IMR-90 (cell line): ENCODE measurements around the gene ENO3. TPM values are rescaled to one million over a fixed set of nuclear protein-coding genes. Genes with fewer than 3 reads are reported as not detected.

ENCODE experiments used
- ATAC-seq: fragments of 200-7000 bp; cut with Tn5 transposase; 2 replicates; pipeline ENCODE4 v1.9.1; 2020; ENCODE audit warnings: low read depth, mild to moderate bottlenecking, moderate library complexity
- BruUV-seq: library from RNA; stranded (reverse); fragments of 400-500 nt; replicated peaks from 2 replicates; lab custom pipeline; 2021; lab: Mats Ljungman, UMichigan
- CTCF ChIA-PET: fragments of 300-600 bp; formaldehyde crosslinking; extraction: SDS; loops from one replicate; lab custom pipeline; 2021; ENCODE audit warnings: antibody characterized with exemption; lab: Yijun Ruan, JAX
- POLR2A ChIA-PET: fragments of 300-600 bp; sonication (Branson Sonifier 250); formaldehyde crosslinking; loops from one replicate; lab custom pipeline; 2022; ENCODE audit warnings: antibody characterized with exemption; ENCODE audit not compliant: unreplicated experiment; lab: Charles Lee
- DNase-seq: peaks from one replicate; pipeline ENCODE4 v3.0.0; 2013
- H2AFZ ChIP-seq: replicated peaks from 2 replicates; pipeline ENCODE3; 2013; ENCODE audit warnings: low read length, mild to moderate bottlenecking; ENCODE audit not compliant: poor library complexity
- H2AK5ac ChIP-seq: 2 replicates; pipeline ENCODE4 v1.6.1; 2013; ENCODE audit warnings: low read depth, low read length, inconsistent platforms
- H2AK9ac ChIP-seq: replicated peaks from 2 replicates; pipeline ENCODE3; 2013; ENCODE audit warnings: mild to moderate bottlenecking, low read depth, low read length, moderate library complexity; ENCODE audit not compliant: poor library complexity
- H2BK120ac ChIP-seq: 2 replicates; pipeline ENCODE4 v1.6.1; 2013; ENCODE audit warnings: low read depth, low read length, inconsistent platforms
- H2BK15ac ChIP-seq: 3 replicates; pipeline ENCODE4 v1.6.1; 2013; ENCODE audit warnings: low read depth, low read length, inconsistent platforms
- H2BK20ac ChIP-seq: 2 replicates; pipeline ENCODE4 v1.6.1; 2013; ENCODE audit warnings: low read depth, mild to moderate bottlenecking, inconsistent platforms, low read length, moderate library complexity
- H2BK5ac ChIP-seq: 2 replicates; pipeline ENCODE4 v1.6.1; 2013; ENCODE audit warnings: mild to moderate bottlenecking, low read depth, low read length, inconsistent platforms; ENCODE audit not compliant: poor library complexity, severe bottlenecking
- H3K14ac ChIP-seq: replicated peaks from 2 replicates; pipeline ENCODE4 v1.6.1; 2013; ENCODE audit warnings: low read depth, low read length, inconsistent platforms
- H3K18ac ChIP-seq: 2 replicates; pipeline ENCODE4 v1.6.1; 2013; ENCODE audit warnings: low read depth, low read length, control low read depth
- H3K23ac ChIP-seq: 2 replicates; pipeline ENCODE4 v1.6.1; 2013; ENCODE audit warnings: low read depth, low read length, inconsistent platforms
- H3K27ac ChIP-seq: 2 replicates; pipeline ENCODE4 v1.5.1; 2013; ENCODE audit warnings: mild to moderate bottlenecking, control low read depth, low read length; ENCODE audit not compliant: insufficient read depth
- H3K27me3 ChIP-seq: 2 replicates; pipeline ENCODE4 v1.6.1; 2013; ENCODE audit warnings: low read length; ENCODE audit not compliant: control insufficient read depth, insufficient read depth
- H3K36me3 ChIP-seq: 2 replicates; pipeline ENCODE4 v1.6.1; 2013; ENCODE audit warnings: low read length, mixed read lengths; ENCODE audit not compliant: control insufficient read depth, insufficient read depth
- H3K4ac ChIP-seq: 2 replicates; pipeline ENCODE4 v1.6.1; 2013; ENCODE audit warnings: low read depth, low read length, inconsistent platforms
- H3K4me1 ChIP-seq: 2 replicates; pipeline ENCODE4 v1.6.1; 2013; ENCODE audit warnings: low read length, mixed read lengths; ENCODE audit not compliant: control insufficient read depth, insufficient read depth
- H3K4me2 ChIP-seq: 2 replicates; pipeline ENCODE4 v1.6.1; 2013; ENCODE audit warnings: low read depth, mild to moderate bottlenecking, control low read depth, low read length, moderate library complexity
- H3K4me3 ChIP-seq: 2 replicates; pipeline ENCODE4 v1.5.1; 2013; ENCODE audit warnings: low read depth, mild to moderate bottlenecking, control low read depth, low read length, moderate library complexity; ENCODE audit not compliant: insufficient read depth
- H3K56ac ChIP-seq: 2 replicates; pipeline ENCODE4 v1.6.1; 2013; ENCODE audit warnings: low read length, inconsistent platforms; ENCODE audit not compliant: insufficient read depth; ENCODE audit errors: extremely low read depth
- H3K79me1 ChIP-seq, 2 experiments: 2 replicates each; pipeline ENCODE4 v1.6.1; 2013; ENCODE audit warnings: low read length in 2 of 2, inconsistent platforms in 1 of 2, low read depth in 1 of 2
- H3K9ac ChIP-seq: 2 replicates; pipeline ENCODE4 v1.6.1; 2013; ENCODE audit warnings: low read depth, low read length, control low read depth
- H3K9me1 ChIP-seq: 2 replicates; pipeline ENCODE4 v1.6.1; 2013; ENCODE audit warnings: low read length, inconsistent platforms; ENCODE audit not compliant: insufficient read depth
- H3K9me3 ChIP-seq: 2 replicates; pipeline ENCODE4 v1.6.1; 2013; ENCODE audit warnings: low read length; ENCODE audit not compliant: control insufficient read depth, insufficient read depth
- H4K20me1 ChIP-seq: 2 replicates; pipeline ENCODE4 v1.6.1; 2013; ENCODE audit warnings: low read length, inconsistent platforms; ENCODE audit not compliant: insufficient read depth
- H4K5ac ChIP-seq: 2 replicates; pipeline ENCODE4 v1.6.1; 2013; ENCODE audit warnings: mild to moderate bottlenecking, low read depth, low read length, control low read depth
- H4K8ac ChIP-seq, 2 experiments: 2 replicates each; pipeline ENCODE4 v1.6.1; 2013; ENCODE audit warnings: low read depth in 2 of 2, low read length in 2 of 2, control low read depth in 1 of 2, inconsistent platforms in 1 of 2
- H4K91ac ChIP-seq: 2 replicates; pipeline ENCODE4 v1.6.1; 2013; ENCODE audit warnings: low read depth, low read length, inconsistent platforms; ENCODE audit not compliant: insufficient read depth
- BHLHE40 ChIP-seq: fragments of 150-350 bp; IDR thresholded peaks from 2 replicates; pipeline ENCODE4 v1.6.1; 2016; ENCODE audit warnings: mild to moderate bottlenecking, low read depth, low read length
- CEBPB ChIP-seq: IDR thresholded peaks from 2 replicates; pipeline ENCODE4 v1.6.1; 2012; ENCODE audit warnings: low read depth, low read length, improper control_type of control experiment
- CHD1 ChIP-seq: IDR thresholded peaks from 2 replicates; pipeline ENCODE4 v1.6.1; 2012; ENCODE audit warnings: low read depth, low read length, improper control_type of control experiment
- ELK1 ChIP-seq: fragments of 150-350 bp; IDR thresholded peaks from 2 replicates; pipeline ENCODE4 v1.6.1; 2016; ENCODE audit warnings: low read depth, mild to moderate bottlenecking, low read length, moderate library complexity, borderline replicate concordance
- FOS ChIP-seq: fragments of 150-350 bp; IDR thresholded peaks from 2 replicates; pipeline ENCODE4 v1.6.1; 2016; ENCODE audit warnings: low read depth, low read length
- MAFK ChIP-seq: IDR thresholded peaks from 2 replicates; pipeline ENCODE4 v1.6.1; 2012; ENCODE audit warnings: low read depth, low read length, improper control_type of control experiment
- MAZ ChIP-seq: IDR thresholded peaks from 2 replicates; pipeline ENCODE4 v1.6.1; 2012; ENCODE audit warnings: low read depth, mild to moderate bottlenecking, low read length, improper control_type of control experiment, moderate library complexity, borderline replicate concordance
- MXI1 ChIP-seq: IDR thresholded peaks from 2 replicates; pipeline ENCODE4 v1.6.1; 2012; ENCODE audit warnings: low read depth, mild to moderate bottlenecking, low read length, moderate library complexity, borderline replicate concordance
- NFE2L2 ChIP-seq: fragments of 150-350 bp; IDR thresholded peaks from 2 replicates; pipeline ENCODE4 v1.6.1; 2016; ENCODE audit warnings: low read depth, mild to moderate bottlenecking, low read length
- POLR2A ChIP-seq: IDR thresholded peaks from 2 replicates; pipeline ENCODE4 v1.6.1; 2012; ENCODE audit warnings: mild to moderate bottlenecking, low read depth, low read length
- RAD21 ChIP-seq: IDR thresholded peaks from 2 replicates; pipeline ENCODE4 v1.6.1; 2012; ENCODE audit warnings: low read length, improper control_type of control experiment
- RCOR1 ChIP-seq: IDR thresholded peaks from 2 replicates; pipeline ENCODE4 v1.6.1; 2012; ENCODE audit warnings: mild to moderate bottlenecking, low read length, improper control_type of control experiment; ENCODE audit not compliant: insufficient replicate concordance
- RFX5 ChIP-seq: IDR thresholded peaks from 2 replicates; pipeline ENCODE4 v1.8.0; 2012; ENCODE audit warnings: low read depth, mild to moderate bottlenecking, low read length, moderate library complexity
- SMC3 ChIP-seq: fragments of 150-350 bp; IDR thresholded peaks from 2 replicates; pipeline ENCODE4 v1.6.1; 2016; ENCODE audit warnings: low read depth, mild to moderate bottlenecking, antibody characterized with exemption, low read length, moderate library complexity
- USF2 ChIP-seq: fragments of 150-350 bp; IDR thresholded peaks from 2 replicates; pipeline ENCODE4 v1.6.1; 2017; ENCODE audit warnings: mild to moderate bottlenecking, antibody characterized with exemption, low read length, low read depth
- dilution Hi-C: fragments of 300-500 bp; cut with HindIII; formaldehyde crosslinking; loops from one replicate; pipeline ENCODE4 v1.14.3; 2018; ENCODE audit warnings: low sequenced_read_pairs; ENCODE audit not compliant: unreplicated experiment
- in situ Hi-C: fragments of 300-500 bp; cut with MboI; formaldehyde crosslinking; loops from 3 replicates; pipeline ENCODE4 v1.14.3; 2019; ENCODE audit warnings: low sequenced_read_pairs, inconsistent platforms, mixed read lengths
- intact Hi-C: fragments of 100-400 bp; cut with micrococcal nuclease; formaldehyde crosslinking; loops from 2 replicates; pipeline ENCODE4 v1.10.0; 2022
- polyA plus RNA-seq, 3 experiments: library from polyadenylated mRNA; depleted of rRNA; stranded (reverse); fragments of >200 nt; gene quantifications; 2 replicates each; pipeline ENCODE4 v1.2.3, GENCODE V29; 2012; ENCODE audit warnings: low replicate concordance in 1 of 3
- total RNA-seq: library from RNA; depleted of rRNA; stranded (reverse); fragments of >200 nt; gene quantifications from 2 replicates; pipeline ENCODE4 v1.2.3, GENCODE V29; 2012
- TF ChIP-seq, protein P1 (sequence below): conservative IDR thresholded peaks from 2 replicates; pipeline ENCODE4 v1.5.1; 2012; ENCODE audit warnings: mild to moderate bottlenecking, low read depth, low read length, improper control_type of control experiment

ENO3 gene
- total and polyA plus RNA-seq, 2 of the 4 experiments (the other 2 are of a cell fraction) = 1.4 to 5.1 TPM

- no peak overlapping the region for H4K8ac ChIP-seq
- H2AK9ac ChIP-seq = no peak overlapping the region
- peaks cover 19% of the 10 kb centered on the region for H3K36me3 ChIP-seq
- H3K9me1 ChIP-seq = peaks cover 17% of the 10 kb centered on the region
- no peak overlapping the region for H2AK5ac ChIP-seq
- no peaks in the 10 kb centered on the region for H3K27me3 ChIP-seq
- no peak overlapping the region for H2BK20ac ChIP-seq
- ChIA-PET CTCF (interaction anchor here (1.5 kb wide), 1 partner anchor 26 kb away, joined by 3 read pairs; no protein-coding TSS in a partner anchor), POLR2A (no interaction called here)
- in situ Hi-C loops = no loop called here
- no peak overlapping the region for H2BK120ac ChIP-seq
- no peak overlapping the region for H3K4ac ChIP-seq
- BruUV-seq = no TSS peak
- H3K9me3 ChIP-seq = no peaks in the 10 kb centered on the region
- H3K23ac ChIP-seq = no peak overlapping the region
- no peak overlapping the region for H3K14ac ChIP-seq
- no peak overlapping the region for H4K5ac ChIP-seq
- H3K18ac ChIP-seq = no peak overlapping the region
- H3K4me3 ChIP-seq = no peak overlapping the region
- H3K9ac ChIP-seq = no peak overlapping the region
- no peak overlapping the region for H3K27ac ChIP-seq
- DNase-seq = no peak
- dilution Hi-C loops = no loop called here
- H3K4me1 ChIP-seq = peaks cover 11% of the 10 kb centered on the region
- H2BK15ac ChIP-seq = no peak overlapping the region
- H4K91ac ChIP-seq = no peak overlapping the region
- intact Hi-C loops = no loop called here
- TF ChIP-seq MAZ (no peak), RFX5 (no peak), RCOR1 (no peak), BHLHE40 (no peak), CEBPB (no peak), SMC3 (no peak), POLR2A (no peak), NFE2L2 (no peak), MAFK (no peak), RAD21 (no peak), USF2 (no peak), FOS (no peak), MXI1 (no peak), CHD1 (no peak), ELK1 (no peak)
- TF ChIP-seq, protein P1, sequence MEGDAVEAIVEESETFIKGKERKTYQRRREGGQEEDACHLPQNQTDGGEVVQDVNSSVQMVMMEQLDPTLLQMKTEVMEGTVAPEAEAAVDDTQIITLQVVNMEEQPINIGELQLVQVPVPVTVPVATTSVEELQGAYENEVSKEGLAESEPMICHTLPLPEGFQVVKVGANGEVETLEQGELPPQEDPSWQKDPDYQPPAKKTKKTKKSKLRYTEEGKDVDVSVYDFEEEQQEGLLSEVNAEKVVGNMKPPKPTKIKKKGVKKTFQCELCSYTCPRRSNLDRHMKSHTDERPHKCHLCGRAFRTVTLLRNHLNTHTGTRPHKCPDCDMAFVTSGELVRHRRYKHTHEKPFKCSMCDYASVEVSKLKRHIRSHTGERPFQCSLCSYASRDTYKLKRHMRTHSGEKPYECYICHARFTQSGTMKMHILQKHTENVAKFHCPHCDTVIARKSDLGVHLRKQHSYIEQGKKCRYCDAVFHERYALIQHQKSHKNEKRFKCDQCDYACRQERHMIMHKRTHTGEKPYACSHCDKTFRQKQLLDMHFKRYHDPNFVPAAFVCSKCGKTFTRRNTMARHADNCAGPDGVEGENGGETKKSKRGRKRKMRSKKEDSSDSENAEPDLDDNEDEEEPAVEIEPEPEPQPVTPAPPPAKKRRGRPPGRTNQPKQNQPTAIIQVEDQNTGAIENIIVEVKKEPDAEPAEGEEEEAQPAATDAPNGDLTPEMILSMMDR = no peak
- H3K4me2 ChIP-seq = no peak overlapping the region
- ATAC-seq = no peak
- H2BK5ac ChIP-seq = no peak overlapping the region
- H4K20me1 ChIP-seq = 0 out of 2 replicates have a peak, but pooled peaks cover 7% of the 10 kb centered on the region
- peaks cover 10 to 21% of the 10 kb centered on the region in 2 experiments; a peak in 3 of 4 replicates for H3K79me1 ChIP-seq
- no peak overlapping the region for H2AFZ ChIP-seq
- no peak overlapping the region for H3K56ac ChIP-seq
These were observed 15.3 kb upstream of the ENO3 start for GRCh38 chr17:4935650-4936049.
